HG03196 (cell line): Measurements from ENCODE around the gene ARHGAP22.

Experiments used
- ATAC-seq: cut with Tn5 transposase; IDR thresholded peaks from one replicate; pipeline ENCODE4 v1.9.1; 2021; ENCODE audit not compliant: unreplicated experiment

The ARHGAP22 gene

DNA sequence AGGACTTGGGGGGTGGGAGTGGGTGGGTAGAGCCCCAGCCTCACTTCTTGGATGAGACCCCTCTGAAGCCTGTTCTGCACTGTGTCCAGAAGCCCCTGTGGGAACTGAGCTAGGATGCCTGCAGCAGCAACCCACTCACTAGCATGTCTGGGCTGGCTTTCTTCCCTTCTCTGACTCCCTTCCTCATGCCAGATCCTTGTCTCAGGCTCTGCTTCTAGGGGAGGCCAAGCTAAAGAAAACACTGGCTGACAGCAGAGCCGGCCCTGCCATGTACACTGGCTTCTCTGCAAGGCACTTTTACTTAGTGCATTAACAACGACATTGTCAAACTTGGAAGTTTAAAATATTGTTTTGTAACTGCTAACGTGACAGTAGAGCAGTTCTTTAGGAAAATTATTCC is 50.2 kb downstream of the ARHGAP22 start:
- no peak for ATAC-seq

DNA sequence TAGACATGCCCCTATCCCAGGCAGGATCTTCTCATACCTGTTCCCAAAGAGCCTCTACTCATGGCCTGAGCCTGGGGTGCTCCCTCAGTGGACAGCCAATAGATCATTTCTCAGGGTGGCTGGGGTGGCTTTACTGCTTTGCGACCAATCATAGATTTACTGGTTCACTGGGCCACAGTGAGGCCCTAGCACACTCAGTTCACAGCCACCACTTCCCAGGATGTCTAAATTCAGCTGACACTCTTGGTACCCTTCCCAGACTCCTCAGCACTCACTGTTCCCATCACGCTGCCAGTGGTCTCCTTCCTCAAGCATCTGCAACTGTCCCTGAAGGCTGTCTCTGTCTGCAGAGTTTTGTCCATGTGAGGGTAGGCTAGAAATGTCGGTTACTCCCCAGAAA is 50.6 kb downstream of the ARHGAP22 start:
- ATAC-seq, result no peak

DNA sequence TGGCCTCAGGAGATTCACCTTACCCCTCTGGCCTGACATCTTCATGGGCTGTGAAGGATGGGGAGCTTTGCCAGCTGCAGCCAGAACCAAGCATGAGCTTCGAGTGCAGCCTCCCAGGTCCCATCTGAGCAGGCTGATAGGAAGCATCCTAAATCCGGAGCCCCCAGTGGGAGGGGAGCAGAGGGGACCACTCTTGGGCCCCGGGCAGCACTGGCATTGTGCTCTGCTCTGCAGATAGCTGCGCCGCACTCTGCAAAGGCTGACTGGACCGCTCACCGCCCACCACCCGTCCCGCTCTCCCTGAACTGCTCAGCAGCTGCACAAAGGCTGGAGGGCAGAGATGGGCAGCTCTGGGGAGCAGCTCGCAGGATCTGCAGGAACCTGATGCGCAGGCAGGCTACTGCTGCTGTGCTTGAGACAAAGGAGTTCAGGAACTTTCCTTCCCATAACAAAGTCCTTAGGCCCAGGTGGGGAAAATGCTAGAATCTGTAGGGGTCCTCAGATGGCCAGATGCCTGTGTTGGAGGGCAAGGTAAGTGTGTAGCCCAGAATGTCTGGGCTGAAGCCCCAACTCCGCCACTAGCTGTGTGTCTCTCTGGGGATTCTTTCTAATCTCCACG is 51.8 kb downstream of the ARHGAP22 start:
- no peak for ATAC-seq

DNA sequence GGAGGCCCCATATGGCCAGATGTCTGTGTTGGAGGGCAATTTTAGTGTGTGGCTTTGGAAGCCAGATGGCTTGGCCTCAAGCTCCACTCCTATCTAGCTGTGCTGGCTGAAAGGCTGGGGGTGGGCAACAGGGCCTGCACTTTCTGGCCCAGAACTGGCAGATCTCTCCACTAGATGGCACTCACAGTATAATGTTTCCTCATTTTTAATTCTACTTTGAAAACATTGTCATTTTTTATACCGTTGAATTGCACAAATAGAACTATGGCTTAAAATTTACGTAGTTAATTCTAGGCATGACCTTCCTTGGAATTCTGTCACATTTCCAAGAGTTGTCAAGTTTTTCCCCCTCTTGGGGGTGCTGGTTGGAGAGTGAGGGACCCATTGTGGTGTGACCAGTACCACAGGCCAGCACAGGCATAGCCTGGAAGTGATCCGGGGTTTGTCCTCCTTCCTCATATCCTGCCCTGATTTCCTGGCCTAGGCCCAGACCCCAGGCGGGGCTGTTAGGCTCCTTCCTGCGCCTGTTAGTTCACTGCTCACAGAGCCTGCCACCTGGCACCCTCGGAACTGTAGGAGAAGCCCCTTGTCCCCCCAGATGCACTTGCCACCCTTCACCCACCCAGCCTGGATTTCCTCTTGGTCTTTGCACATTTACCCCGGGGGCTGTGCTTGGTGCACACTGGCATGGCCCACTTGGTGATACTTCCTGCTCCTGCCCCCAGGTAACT is 52.8 kb downstream of the ARHGAP22 start:
- ATAC-seq, result no peak

- no peak for ATAC-seq
Observed at GRCh38 chr10:48550977-48551376, 53.9 kb downstream of the ARHGAP22 start.

GRCh38 chr10:48550071-48550691 is 54.7 kb downstream of the ARHGAP22 start:
- no peak for ATAC-seq

GRCh38 chr10:48549236-48549635 is 55.6 kb downstream of the ARHGAP22 start:
- no peak for ATAC-seq

DNA sequence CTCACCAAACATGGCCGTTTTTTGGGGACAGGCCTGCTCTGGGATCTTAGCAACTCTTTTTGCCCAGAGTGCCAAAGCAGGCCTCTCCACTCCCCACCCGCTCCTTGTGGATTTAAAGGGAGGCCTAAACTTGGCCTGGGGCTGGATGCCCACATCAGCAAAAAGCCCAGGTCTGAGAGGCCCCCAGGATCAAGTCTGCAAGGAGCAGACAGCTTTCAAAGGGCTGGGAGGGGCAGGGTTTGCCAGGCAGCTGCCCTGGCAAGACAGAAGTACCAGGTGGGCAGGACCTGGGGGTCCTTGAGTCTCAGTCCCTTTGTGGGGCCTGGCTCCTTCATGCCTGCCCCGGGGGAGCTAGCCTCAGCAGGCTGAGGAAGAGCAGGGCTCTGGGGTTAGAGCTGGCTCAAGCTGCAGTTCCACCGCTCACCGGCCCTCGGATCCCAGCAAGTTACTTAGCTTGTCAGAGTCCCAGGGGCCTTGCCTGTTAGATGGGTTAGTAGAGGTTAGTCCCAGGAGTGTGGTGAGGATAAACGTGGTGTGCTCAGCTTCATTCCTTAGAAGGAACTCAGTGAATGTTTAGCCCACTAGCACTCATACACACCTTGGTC is 56.2 kb downstream of the ARHGAP22 start:
- ATAC-seq, result no peak

DNA sequence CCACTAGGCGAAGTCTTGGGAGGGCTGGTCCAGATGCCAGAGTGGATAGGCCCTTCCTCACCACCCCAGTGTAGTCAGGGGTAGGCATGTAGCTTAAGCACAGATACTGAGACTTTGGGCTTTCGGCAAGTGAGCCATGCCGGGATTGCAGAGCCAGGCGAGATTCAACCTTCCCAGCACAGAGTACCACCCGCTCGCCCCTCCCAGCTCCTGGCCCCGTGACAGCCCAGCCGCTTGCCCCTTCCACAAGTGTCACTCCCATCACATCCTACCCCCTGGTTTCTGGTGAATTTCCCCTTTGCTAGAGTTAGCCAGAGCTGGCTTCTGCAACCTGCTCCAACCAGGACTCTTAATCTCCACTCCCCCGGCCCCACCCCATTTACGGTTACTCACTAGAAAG is 56.9 kb downstream of the ARHGAP22 start:
- ATAC-seq, result no peak

DNA sequence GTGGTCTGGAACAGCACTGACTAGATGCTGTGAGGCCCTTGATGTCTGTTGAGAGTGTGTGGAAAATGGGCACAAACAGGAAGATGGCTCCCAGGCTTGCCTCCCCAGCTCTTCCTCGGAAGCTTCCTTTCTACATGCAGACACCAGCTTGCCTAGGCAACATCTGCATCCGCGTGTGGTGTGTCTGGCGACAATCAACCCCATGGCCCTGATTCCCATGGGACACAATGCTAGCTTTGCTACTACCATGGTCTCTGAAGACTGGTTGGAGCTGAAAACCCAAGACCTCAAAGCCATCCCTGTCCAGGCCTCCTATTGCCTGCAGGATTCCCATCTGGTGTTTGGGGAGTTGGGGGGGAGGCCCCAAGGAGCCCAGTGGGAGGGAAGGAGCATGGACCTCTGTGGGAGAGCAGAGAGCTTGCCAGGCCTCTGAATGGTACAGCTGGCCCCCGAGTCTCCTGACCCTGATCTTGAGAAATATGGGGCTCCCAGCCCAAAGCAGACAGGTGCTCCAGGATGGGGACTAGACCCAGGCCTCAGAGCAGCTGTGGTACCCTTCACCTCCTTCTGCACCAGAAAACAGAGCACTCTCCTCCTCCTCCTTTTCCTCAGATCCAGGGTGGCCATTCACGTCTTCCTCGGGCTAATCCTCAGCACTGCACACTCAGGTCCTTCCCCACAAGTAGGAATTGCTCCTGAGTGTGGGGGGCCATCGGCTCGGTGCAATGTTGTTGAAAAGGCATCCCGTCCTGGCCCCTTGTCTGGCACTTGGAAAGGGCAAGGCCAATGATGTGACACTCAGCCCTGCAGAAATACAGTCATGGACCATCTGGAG is 57.6 kb downstream of the ARHGAP22 start:
- ATAC-seq, result no peak

GRCh38 chr10:48545462-48546145 is 59.3 kb downstream of the ARHGAP22 start:
- no peak for ATAC-seq

GRCh38 chr10:48543182-48543844 is 61.6 kb downstream of the ARHGAP22 start:
- ATAC-seq, result no peak

- no peak for ATAC-seq
Observed at GRCh38 chr10:48542471-48543181, 62.2 kb downstream of the ARHGAP22 start.

DNA sequence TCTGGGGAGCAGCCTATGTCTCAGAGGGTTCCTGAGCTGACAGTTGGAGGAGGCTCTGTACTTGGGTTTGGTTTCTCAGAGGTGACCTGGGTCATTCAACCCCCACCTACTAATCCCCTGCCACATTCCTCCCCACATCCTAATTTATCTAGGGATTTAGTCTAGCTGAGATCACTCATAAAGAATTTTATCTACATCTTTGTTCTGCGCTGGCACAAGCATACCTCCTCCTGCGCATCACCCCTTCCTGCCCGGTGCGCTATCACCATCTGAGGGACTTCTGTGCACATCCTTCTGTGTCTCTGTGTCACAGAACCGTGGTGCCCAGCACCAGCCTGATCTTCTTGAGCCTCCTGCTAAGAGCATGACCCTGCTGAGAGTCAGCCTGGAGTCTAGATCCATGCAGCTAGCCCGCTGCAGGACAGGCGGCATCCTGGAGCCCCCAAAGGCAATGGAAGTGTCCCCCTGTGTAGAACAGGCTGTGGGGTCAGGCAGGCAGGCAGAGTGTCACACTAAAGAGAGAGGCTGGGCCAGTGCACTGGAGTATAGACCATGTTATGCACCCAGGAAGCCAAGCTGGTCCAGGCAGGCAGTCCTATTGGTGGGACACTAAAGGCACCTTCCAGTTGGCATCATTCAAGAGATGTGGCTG is 63.6 kb downstream of the ARHGAP22 start:
- ATAC-seq, result no peak

- ATAC-seq, result no peak
Observed at GRCh38 chr10:48538611-48539010, 66.3 kb downstream of the ARHGAP22 start.

DNA sequence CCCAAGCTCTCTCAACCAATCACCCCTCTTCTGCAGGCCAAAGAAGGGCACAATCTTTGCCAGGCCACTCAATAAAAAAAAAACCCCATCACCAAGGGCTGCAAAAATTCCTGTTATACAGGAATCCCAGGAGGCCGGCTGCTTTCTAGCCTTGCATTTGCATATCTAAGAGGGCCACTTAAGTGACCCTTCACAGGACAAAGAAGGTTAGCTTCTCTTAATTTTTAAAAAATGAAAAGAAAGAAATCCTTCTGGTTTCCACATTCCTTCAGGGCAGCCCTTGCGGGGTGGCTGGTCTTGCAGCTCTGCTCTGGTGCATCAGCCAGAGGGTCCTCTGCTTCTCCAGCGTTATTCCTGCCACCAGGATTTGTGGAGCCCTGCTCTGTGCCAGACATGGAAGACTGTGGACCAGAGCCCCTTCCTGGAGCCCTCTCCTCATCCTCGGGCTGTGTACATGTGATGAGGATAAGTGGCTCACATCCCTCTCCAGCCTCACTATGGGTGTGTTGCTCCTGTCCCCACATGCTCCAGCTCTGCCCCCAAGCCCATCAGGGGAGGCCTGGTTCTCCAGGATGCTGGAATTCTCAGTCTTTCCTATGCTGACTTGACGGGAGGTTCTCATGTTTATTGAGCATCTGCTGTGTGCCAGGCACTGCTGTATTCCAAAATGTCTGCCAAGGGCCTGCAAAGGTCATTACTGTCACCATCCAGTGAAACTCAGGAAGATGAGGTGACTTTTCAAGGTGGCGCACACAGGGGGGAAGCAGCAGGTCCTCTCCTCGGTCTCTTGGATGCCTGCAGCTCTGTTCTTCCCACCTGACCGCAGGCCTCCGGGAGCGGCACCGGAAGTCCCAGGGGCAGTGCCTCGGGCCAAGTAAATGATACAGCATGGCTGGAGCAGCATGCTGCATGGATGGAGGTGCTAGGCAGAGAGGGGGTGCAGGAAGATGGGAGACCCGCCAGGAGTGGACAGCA is 67.7 kb downstream of the ARHGAP22 start:
- no peak for ATAC-seq

DNA sequence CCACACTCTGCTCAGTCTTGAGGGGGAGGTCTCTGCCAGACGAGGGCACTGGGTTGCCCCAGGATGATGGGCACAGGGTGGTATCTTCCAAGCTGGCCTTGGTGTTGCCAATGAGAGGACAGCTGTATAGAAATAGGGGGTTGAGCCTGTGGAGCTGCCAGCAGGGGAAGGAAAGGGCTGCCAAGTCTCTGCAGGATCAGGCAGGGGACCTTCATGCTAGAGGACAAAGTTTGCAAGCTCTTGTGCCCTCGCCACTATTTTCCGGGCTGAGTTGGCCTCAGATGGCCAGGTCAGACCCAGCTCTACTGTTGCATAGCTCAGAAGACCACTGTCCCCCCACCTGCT is 68.7 kb downstream of the ARHGAP22 start:
- ATAC-seq, result no peak
